ENCODE data around the gene PPP1R15B. TPM values are rescaled to one million over a fixed set of nuclear protein-coding genes. Genes with fewer than 3 reads are reported as not detected.

PPP1R15B gene
- total RNA-seq, 2 experiments from 2014 or later = 72.6 to 79.2 TPM

- Histone ChIP-seq H4K20me1 (ENCODE audit: insufficient read depth, low read length) (no peaks in the 10 kb centered on the region), H2AFZ (ENCODE audit: low read length) (peak overlapping the region; percentile 13; the same call in 1 of the 2 replicates), H3K36me3 (ENCODE audit: insufficient read depth, low read length) (no peaks in the 10 kb centered on the region), H3K9me3 (ENCODE audit: low read length) (no peaks in the 10 kb centered on the region), H3K27ac (ENCODE audit: low read depth, low read length, poor library complexity, severe bottlenecking) (no peak overlapping the region), H3K9me2 (ENCODE audit: insufficient read depth, low read length) (no peaks in the 10 kb centered on the region), H3K4me1 (ENCODE audit: insufficient read depth, low read length, poor library complexity, severe bottlenecking) (peaks cover 8% of the 10 kb centered on the region), H3K4me2 (ENCODE audit: low read length) (peak overlapping the region; percentile 55), H3K79me2 (ENCODE audit: insufficient read depth, low read depth, low read length) (no peaks in the 10 kb centered on the region), H3K4me3 (ENCODE audit: low read depth, low read length, poor library complexity, severe bottlenecking) (peak overlapping the region; percentile 49)
- no TSS peak for BruUV-seq (replicated peaks)
- TF ChIP-seq, protein P1, sequence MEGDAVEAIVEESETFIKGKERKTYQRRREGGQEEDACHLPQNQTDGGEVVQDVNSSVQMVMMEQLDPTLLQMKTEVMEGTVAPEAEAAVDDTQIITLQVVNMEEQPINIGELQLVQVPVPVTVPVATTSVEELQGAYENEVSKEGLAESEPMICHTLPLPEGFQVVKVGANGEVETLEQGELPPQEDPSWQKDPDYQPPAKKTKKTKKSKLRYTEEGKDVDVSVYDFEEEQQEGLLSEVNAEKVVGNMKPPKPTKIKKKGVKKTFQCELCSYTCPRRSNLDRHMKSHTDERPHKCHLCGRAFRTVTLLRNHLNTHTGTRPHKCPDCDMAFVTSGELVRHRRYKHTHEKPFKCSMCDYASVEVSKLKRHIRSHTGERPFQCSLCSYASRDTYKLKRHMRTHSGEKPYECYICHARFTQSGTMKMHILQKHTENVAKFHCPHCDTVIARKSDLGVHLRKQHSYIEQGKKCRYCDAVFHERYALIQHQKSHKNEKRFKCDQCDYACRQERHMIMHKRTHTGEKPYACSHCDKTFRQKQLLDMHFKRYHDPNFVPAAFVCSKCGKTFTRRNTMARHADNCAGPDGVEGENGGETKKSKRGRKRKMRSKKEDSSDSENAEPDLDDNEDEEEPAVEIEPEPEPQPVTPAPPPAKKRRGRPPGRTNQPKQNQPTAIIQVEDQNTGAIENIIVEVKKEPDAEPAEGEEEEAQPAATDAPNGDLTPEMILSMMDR (conservative IDR thresholded peaks at IDR 0.05; ENCODE audit: low read length) = no peak
- no peak for TF ChIP-seq EZH2phosphoT487 (IDR thresholded peaks at IDR 0.05; ENCODE audit: borderline replicate concordance, low read depth, low read length)
- intact Hi-C loops (cut with micrococcal nuclease; ENCODE audit: unreplicated experiment) = no loop called here
- CTCF ChIA-PET (ENCODE audit: unreplicated experiment) = no interaction called here
- POLR2A ChIA-PET = interaction anchor here (0.5 kb wide), 1 partner anchor 794 kb away, joined by 3 read pairs; no protein-coding TSS in a partner anchor
- no peak for DNase-seq (ENCODE audit: low spot score)
These were observed 28.9 kb downstream of the PPP1R15B start for GRCh38 chr1:204382714-204383083.

- H2AFZ ChIP-seq (ENCODE audit: low read length) = no peak overlapping the region
- TF ChIP-seq, protein P1 (conservative IDR thresholded peaks at IDR 0.05; ENCODE audit: low read length) = no peak
- no peak for TF ChIP-seq EZH2phosphoT487 (IDR thresholded peaks at IDR 0.05; ENCODE audit: borderline replicate concordance, low read depth, low read length)
- no peaks in the 10 kb centered on the region for H3K9me2 ChIP-seq (ENCODE audit: insufficient read depth, low read length)
- no peaks in the 10 kb centered on the region for H3K79me2 ChIP-seq (ENCODE audit: insufficient read depth, low read depth, low read length)
- H3K27ac ChIP-seq (ENCODE audit: low read depth, low read length, poor library complexity, severe bottlenecking) = no peak overlapping the region
- CTCF ChIA-PET (ENCODE audit: unreplicated experiment) = interaction anchor here (0.9 kb wide), 1 partner anchor 18 kb away, joined by 3 read pairs; no protein-coding TSS in a partner anchor
- no peaks in the 10 kb centered on the region for H3K36me3 ChIP-seq (ENCODE audit: insufficient read depth, low read length)
- no peak for DNase-seq (ENCODE audit: low spot score)
- POLR2A ChIA-PET = interaction anchor here (0.8 kb wide), 1 partner anchor 10 kb away, joined by 3 read pairs; no protein-coding TSS in a partner anchor
- no peak overlapping the region for H3K4me2 ChIP-seq (ENCODE audit: low read length)
- no TSS peak for BruUV-seq (replicated peaks)
- H4K20me1 ChIP-seq (ENCODE audit: insufficient read depth, low read length) = no peaks in the 10 kb centered on the region
- no peaks in the 10 kb centered on the region for H3K9me3 ChIP-seq (ENCODE audit: low read length)
- intact Hi-C loops (cut with micrococcal nuclease; ENCODE audit: unreplicated experiment) = no loop called here
- H3K4me3 ChIP-seq (ENCODE audit: low read depth, low read length, poor library complexity, severe bottlenecking) = no peak overlapping the region
- peaks cover 8% of the 10 kb centered on the region for H3K4me1 ChIP-seq (ENCODE audit: insufficient read depth, low read length, poor library complexity, severe bottlenecking)
These were observed 31.3 kb downstream of the PPP1R15B start for GRCh38 chr1:204380293-204380831.
